Fibroblast of lung (primary cell): Measurements from ENCODE around the gene FAP. TPM values are rescaled to one million over a fixed set of nuclear protein-coding genes. Genes with fewer than 3 reads are reported as not detected.

ENCODE experiments used
- DNase-seq, 2 donors: peaks; one replicate each; pipeline versions ENCODE4 v3.0.0 to v3.0.0-alpha.2; 2010; ENCODE audit warnings: low read depth in 2 of 2
- H2AFZ ChIP-seq: 2 replicates; pipeline ENCODE4 v1.5.1; 2012; ENCODE audit warnings: low read length, control low read depth, inconsistent platforms
- H3K27ac ChIP-seq: 2 replicates; pipeline ENCODE4 v1.5.1; 2011; ENCODE audit warnings: low read length, control low read depth; ENCODE audit not compliant: insufficient read depth
- H3K27me3 ChIP-seq: 2 replicates; pipeline ENCODE4 v1.5.1; 2011; ENCODE audit warnings: mild to moderate bottlenecking, low read length; ENCODE audit not compliant: control insufficient read depth, insufficient read depth
- H3K36me3 ChIP-seq: 2 replicates; pipeline ENCODE4 v1.5.1; 2011; ENCODE audit warnings: low read length; ENCODE audit not compliant: control insufficient read depth, insufficient read depth
- H3K4me1 ChIP-seq: 2 replicates; pipeline ENCODE4 v1.5.1; 2011; ENCODE audit warnings: low read length; ENCODE audit not compliant: control insufficient read depth, insufficient read depth; ENCODE audit errors: extremely low read depth
- H3K4me2 ChIP-seq: 2 replicates; pipeline ENCODE4 v1.5.1; 2011; ENCODE audit warnings: low read length, control low read depth; ENCODE audit not compliant: insufficient read depth; ENCODE audit errors: extremely low read depth
- H3K4me3 ChIP-seq, 4 experiments: fragments of 200-600 bp in 1 of 4; sonication (generic) in 1 of 4; replicated peaks in 1 of 4; 2 replicates each; pipeline ENCODE4 v1.5.1; 2011 to 2016; ENCODE audit warnings: low read length in 4 of 4, low read depth in 3 of 4, mild to moderate bottlenecking in 3 of 4, control low read depth in 2 of 4, inconsistent platforms in 1 of 4, mixed read lengths in 1 of 4; ENCODE audit not compliant: insufficient read depth in 1 of 4; ENCODE audit errors: control extremely low read depth in 1 of 4
- H3K79me2 ChIP-seq: 2 replicates; pipeline ENCODE4 v1.5.1; 2012; ENCODE audit warnings: mild to moderate bottlenecking, low read length, inconsistent platforms; ENCODE audit not compliant: control insufficient read depth, insufficient read depth
- H3K9ac ChIP-seq: 2 replicates; pipeline ENCODE4 v1.5.1; 2011; ENCODE audit warnings: mild to moderate bottlenecking, low read length, control low read depth; ENCODE audit not compliant: insufficient read depth
- H3K9me3 ChIP-seq: 2 replicates; pipeline ENCODE4 v1.5.1; 2012; ENCODE audit warnings: low read depth, low read length; ENCODE audit not compliant: control insufficient read depth, insufficient read depth
- H4K20me1 ChIP-seq: 2 replicates; pipeline ENCODE4 v1.5.1; 2011; ENCODE audit warnings: low read length; ENCODE audit not compliant: control insufficient read depth, insufficient read depth; ENCODE audit errors: extremely low read depth
- CTCF ChIP-seq, 2 donors: IDR thresholded peaks in 1 of 2; conservative IDR thresholded peaks in 1 of 2; 1 replicate in 1 of 2; 2 replicates in 1 of 2; pipeline ENCODE4 v1.5.1; 2011 to 2012; ENCODE audit warnings: low read length in 2 of 2, control low read depth in 1 of 2, inconsistent platforms in 1 of 2, low read depth in 1 of 2, mild to moderate bottlenecking in 1 of 2
- EZH2 ChIP-seq: IDR thresholded peaks from 2 replicates; pipeline ENCODE4 v1.5.1; 2012; ENCODE audit warnings: low read length, control low read depth, mild to moderate bottlenecking; ENCODE audit errors: missing control alignments
- polyA minus RNA-seq: library from RNA; depleted of rRNA, polyadenylated mRNA; stranded (reverse); fragments of >200 nt; gene quantifications from 2 replicates; pipeline ENCODE4 v1.2.3, GENCODE V29; 2011; ENCODE audit warnings: low replicate concordance
- polyA plus RNA-seq, 2 donors: library from polyadenylated mRNA; depleted of rRNA in 1 of 2; stranded (reverse) in 1 of 2; unstranded in 1 of 2; fragments of >200 nt; gene quantifications; 2 replicates each; pipeline ENCODE4 v1.2.1, GENCODE V29; 2011 to 2012; ENCODE audit warnings: missing spikeins in 1 of 2
- total RNA-seq: library from RNA; depleted of rRNA; stranded (reverse); fragments of >200 nt; gene quantifications from 2 replicates; pipeline ENCODE4 v1.2.1, GENCODE V29; 2014

Gene FAP
- total RNA-seq (81.9 and 96.1 TPM in 2 replicates), polyA plus RNA-seq (116 and 140 TPM in 2 replicates), polyA minus RNA-seq (7.8 and 12.8 TPM in 2 replicates)
- polyA plus RNA-seq (2012): 63.5 and 73.8 TPM in 2 replicates

- Histone ChIP-seq H3K9me3 (no peaks in the 10 kb centered on the region), H3K4me1 (peaks cover 14% of the 10 kb centered on the region), H3K4me2 (peak within 1 kb of the TSS; percentile 89), H4K20me1 (no peaks in the 10 kb centered on the region), H3K36me3 (peaks cover 4% of the 10 kb centered on the region), H2AFZ (no peak within 1 kb of the TSS), H3K27ac (peak within 1 kb of the TSS; percentile 93), H3K9ac (peak within 1 kb of the TSS; percentile 67), H3K27me3 (no peaks in the 10 kb centered on the region), H3K4me3 (peak within 1 kb of the TSS; percentile 70 to 83 (median 76)), H3K79me2 (peaks cover 39% of the 10 kb centered on the region)
- TF ChIP-seq CTCF (conservative IDR thresholded peaks at IDR 0.05 in 1 of 2, IDR thresholded peaks at IDR 0.05 in 1 of 2; ENCODE audit: low read depth in 1 of 2, low read length in 2 of 2): no peak
- TF ChIP-seq EZH2: no peak
- peak; percentile 86 to 93 for DNase-seq
These were observed at the start of gene FAP for GRCh38 chr2:162243294-162243693. TSS of gene FAP (minus strand) at chr2:162243445. CDS start at chr2:162243327, 118 bp downstream.

- DNase-seq: no peak
- no peaks in the 10 kb centered on the region for H3K9me3 ChIP-seq
These were observed 48.5 kb upstream of the FAP start for GRCh38 chr2:162291748-162292147.

GRCh38 chr2:162282765-162283425 lies 39.6 kb upstream of the FAP start:
- Histone ChIP-seq H3K4me1 (no peaks in the 10 kb centered on the region), H3K4me3 (no peak overlapping the region), H2AFZ (no peak overlapping the region), H3K79me2 (no peaks in the 10 kb centered on the region), H4K20me1 (no peaks in the 10 kb centered on the region), H3K27ac (no peak overlapping the region), H3K9me3 (no peaks in the 10 kb centered on the region), H3K36me3 (no peaks in the 10 kb centered on the region), H3K9ac (no peak overlapping the region), H3K27me3 (no peaks in the 10 kb centered on the region), H3K4me2 (peak overlapping the region; percentile 25)
- TF ChIP-seq CTCF (conservative IDR thresholded peaks at IDR 0.05 in 1 of 2, IDR thresholded peaks at IDR 0.05 in 1 of 2; ENCODE audit: low read depth in 1 of 2, low read length in 2 of 2) (no peak), EZH2 (no peak)
- peak in 1 of 2 donors; percentile 63 for DNase-seq

More at GRCh38 chr2:162291748-162292147, 48.5 kb upstream of the FAP start:
- Histone ChIP-seq H3K4me3 (no peak overlapping the region), H3K27ac (no peak overlapping the region), H3K4me1 (peaks cover 2% of the 10 kb centered on the region), H4K20me1 (no peaks in the 10 kb centered on the region), H3K9ac (no peak overlapping the region), H3K79me2 (no peaks in the 10 kb centered on the region), H3K36me3 (no peaks in the 10 kb centered on the region), H2AFZ (no peak overlapping the region), H3K4me2 (no peak overlapping the region), H3K27me3 (no peaks in the 10 kb centered on the region)
- TF ChIP-seq CTCF (conservative IDR thresholded peaks at IDR 0.05 in 1 of 2, IDR thresholded peaks at IDR 0.05 in 1 of 2; ENCODE audit: low read depth in 1 of 2, low read length in 2 of 2) (no peak), EZH2 (no peak)
